Ecto neural progenitor cell (in vitro differentiated cells): ENCODE measurements around the gene PAK2.
"Not testable (repeated sequence)": the region's sequence is repeated elsewhere in the genome, so short reads cannot be mapped to it uniquely, and the experiment has no call there.

ENCODE experiments used
- DNase-seq: peaks from one replicate; pipeline ENCODE4 v3.0.0-alpha.2; 2018; ENCODE audit warnings: low spot score

PAK2 gene

DNA sequence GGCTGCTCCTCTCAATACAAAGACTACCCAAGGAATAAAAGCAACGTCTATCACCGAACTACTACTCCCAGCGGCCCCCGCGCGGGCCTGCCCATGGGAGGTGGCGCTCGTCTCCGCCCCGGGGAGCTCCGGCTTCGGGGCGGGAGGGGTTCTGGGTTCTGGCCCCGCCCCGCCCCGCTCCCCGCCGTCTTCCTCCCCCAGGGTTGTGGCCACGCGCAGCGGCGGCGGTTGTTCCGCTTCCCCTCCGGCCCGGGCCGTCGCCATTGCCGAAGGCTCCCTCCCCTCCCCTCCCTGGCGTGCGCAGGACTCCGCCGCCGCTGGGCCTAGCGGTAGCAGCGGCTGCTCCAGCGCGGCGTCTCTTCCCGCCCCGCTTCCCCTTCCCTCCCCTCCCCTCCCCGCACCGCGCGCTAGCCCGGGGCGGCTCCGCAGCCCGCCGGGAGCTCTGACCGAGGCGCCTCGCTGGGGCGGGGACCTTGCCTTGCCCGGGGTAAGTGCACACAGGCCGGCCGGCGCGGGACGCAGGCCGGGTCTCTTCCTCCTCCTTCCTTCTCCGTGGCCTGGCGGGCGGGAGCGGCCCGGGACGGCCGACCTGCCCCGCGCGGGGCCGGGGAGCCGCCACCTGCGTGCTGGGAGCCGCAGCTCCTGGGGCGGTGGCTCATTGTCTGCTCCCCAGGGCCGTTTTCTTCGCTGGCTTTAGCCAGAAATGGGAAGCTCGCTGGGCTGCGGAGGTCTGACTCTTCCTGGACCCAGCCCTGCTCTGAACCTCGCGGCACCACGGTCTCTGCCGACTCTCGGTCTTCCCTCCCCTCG is at the start of gene PAK2:
Gene PAK2, plus strand, starts transcription at position 187 of the 810 bp plus-strand sequence. CDS start 42,790 bp downstream, outside the sequence.
- peak; percentile 91 for DNase-seq

DNA sequence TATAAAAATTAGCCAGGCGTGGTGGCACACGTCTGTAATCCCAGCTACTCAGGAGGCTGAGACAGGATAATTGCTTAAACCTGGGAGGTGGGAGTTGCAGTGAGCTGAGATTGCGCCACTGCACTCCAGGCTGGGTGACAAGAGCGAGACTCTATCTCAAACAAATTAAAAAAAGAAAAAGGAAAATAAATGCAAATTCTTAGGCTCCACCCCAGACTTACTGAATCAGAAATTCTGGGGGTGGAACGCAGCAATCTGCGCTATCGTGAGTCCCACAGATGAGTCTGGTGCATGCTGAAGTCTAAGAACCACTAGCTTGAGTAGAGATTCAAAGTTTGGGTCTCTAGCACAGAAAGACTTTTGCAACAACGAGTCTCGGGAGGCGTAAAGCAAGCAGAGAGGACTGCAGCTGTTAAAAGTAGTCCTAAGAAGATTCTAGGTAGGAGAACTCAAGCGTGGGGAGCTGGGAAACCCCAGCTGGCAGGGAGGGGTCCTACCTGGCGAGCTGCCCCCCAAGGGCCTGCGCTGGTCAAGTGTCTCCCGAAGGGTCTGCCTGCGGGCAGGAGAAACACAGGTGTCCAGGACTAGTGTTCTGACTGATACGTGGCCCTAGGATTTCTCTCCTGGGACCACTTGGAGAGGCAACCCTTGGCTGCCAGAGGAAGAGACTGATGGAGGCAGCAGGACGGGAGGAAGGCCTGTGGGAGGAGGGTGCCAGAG is 49.6 kb upstream of the PAK2 start:
- DNase-seq = no peak

GRCh38 chr3:196691386-196691785 is 48.3 kb upstream of the PAK2 start:
- no peak for DNase-seq

- no peak for DNase-seq
These were observed 45.4 kb upstream of the PAK2 start for GRCh38 chr3:196694202-196694638.

GRCh38 chr3:196694941-196695848 is 44.5 kb upstream of the PAK2 start:
- DNase-seq = no peak

GRCh38 chr3:196695849-196696226 is 43.8 kb upstream of the PAK2 start:
- no peak for DNase-seq

DNA sequence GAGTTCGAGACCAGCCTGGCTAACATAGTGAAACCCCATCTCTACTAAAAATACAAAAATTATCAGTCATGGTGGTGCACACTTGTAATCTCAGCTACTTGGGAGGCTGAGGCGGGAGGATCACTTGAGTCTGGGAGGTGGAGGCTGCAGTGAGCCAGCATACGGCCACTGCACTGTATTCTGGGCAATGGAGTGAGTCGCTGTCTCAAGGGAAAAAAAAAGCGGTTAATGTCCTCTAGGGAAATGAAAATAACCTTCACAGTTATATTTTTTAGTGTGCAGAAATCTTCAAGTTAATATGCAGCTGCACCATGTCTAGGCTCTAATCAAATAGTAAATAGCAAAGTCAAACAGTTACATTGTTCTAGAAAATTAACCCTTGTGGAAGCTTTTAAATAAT is 42.4 kb upstream of the PAK2 start:
- DNase-seq = no peak

- no peak for DNase-seq
These were observed 39.9 kb upstream of the PAK2 start for GRCh38 chr3:196699749-196700148.

GRCh38 chr3:196700801-196701200 is 38.9 kb upstream of the PAK2 start:
- DNase-seq = no peak

DNA sequence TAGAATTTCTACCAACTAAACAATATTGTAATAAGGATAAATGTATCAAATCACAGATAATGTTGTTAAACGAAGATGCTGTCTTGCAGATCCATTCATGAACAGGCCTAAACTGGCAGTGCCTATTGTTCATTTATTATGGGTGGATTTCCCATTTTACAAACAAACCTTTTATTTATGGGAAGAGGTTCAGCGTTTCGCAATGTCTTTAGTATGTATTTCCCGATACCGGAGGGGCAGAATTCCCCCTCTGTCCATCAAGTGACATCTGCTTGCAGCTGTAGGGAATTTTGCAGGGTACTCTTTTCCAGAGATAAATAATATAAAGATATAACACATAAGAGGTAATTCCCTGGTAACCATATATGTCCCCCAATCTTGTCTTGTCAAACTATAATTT is 33.3 kb upstream of the PAK2 start:
- DNase-seq = no peak

DNA sequence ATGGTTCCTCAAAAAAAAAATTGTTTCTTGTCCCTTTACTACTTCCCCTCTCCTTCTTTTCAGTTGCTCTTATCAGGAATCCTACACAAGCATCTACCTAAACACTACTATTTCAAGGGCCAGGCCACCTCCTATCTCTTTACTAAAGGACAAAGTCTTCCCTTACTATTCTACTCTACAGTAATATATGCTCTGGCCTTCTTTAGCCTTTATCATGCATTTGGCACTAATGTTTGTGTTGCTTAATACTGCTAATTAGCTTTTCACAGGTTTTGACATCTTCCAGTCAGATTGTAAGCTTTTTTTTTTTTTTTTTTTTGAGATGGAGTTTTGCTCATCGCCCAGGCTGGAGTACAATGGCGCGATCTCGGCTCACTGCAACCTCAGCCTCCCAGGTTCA is 32.9 kb upstream of the PAK2 start:
- DNase-seq = no peak

DNA sequence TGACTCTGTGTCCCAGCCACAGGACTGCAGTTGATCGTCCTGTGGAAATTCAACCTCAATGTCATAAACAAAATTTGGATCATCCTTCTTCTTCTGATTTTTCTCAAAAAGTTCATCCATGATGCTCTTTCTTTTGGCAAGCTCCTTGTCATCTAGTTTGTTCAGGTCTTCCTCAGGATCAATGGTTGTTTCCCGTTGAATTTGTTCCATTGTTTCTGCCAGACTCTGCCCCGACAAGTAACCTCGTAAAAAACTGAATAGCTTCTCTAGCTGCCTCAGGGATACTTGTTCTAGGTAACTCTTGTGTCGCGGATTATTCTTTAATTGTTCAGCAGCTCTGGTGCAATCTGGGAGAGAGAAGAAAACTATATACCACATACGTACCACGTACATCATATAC is 32.1 kb upstream of the PAK2 start:
- no peak for DNase-seq

DNA sequence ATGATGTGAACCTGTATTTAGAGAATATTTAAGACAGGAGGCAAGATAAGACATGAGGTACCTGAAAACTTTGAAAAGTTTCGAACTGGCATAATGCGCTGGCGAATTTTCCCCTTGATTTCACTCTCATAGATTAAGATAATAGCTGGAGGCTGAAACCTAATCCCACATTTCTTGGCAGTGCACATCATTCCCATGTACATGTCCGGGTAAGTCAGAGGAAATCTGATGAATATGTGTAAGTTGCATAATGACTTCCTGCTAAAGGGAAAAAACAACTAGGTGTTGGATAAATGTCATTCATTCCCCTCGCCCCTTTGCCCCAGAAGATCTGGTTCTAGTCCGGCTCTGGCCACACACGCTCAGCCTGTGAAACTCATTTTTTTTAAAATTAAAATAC is 31.2 kb upstream of the PAK2 start:
- DNase-seq = no peak

- peak; percentile 91 for DNase-seq
These were observed 27.7 kb upstream of the PAK2 start, which contains the start of the genes CEP19 and PIGX for GRCh38 chr3:196711838-196712513. TSS of gene CEP19 (minus strand) at chr3:196712250. CDS start at chr3:196708657, 3,593 bp downstream. TSS of gene PIGX (plus strand) at chr3:196712377.

GRCh38 chr3:196712514-196713413 is 26.9 kb upstream of the PAK2 start:
- DNase-seq = no peak

DNA sequence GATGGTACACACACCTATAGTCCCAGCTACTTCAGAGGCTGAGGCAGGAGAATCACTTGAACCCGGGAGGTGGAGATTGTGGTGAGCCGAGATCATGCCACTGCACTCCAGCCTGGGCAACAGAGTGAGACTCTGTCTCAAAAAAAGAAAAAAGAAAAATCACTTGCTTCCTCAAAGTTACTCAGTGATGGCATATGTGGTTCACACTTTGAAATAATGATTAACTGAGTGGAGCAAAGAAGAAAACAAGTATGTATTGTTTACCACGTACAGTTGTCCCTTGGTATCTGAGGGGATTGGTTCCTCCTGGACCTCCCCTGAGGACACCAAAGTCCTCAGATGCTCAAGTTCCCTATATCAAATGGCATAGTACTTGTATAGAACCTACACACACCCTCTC is 22.5 kb upstream of the PAK2 start:
- not testable (repeated sequence) for DNase-seq

DNA sequence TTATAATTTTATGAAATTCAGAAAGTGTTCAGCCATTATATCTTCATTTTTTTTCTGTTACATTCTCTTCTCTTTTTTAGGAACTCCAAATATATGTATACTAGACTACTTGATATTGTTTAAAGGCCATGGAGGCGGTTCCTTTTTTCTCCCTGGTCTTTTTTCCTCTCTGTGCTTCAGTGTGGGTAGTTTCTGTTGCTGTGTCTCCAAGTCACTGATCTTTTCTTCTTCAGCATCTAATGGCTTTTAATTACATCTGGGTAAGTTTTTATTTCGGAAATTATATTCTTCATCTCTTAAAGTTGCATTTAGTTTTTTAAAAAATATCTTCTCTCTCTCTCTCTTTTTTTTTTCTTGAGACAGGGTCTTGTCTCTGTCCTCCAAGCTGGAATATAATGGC is 18.6 kb upstream of the PAK2 start:
- no peak for DNase-seq

- DNase-seq = no peak
These were observed 12.6 kb upstream of the PAK2 start for GRCh38 chr3:196726788-196727675.

DNA sequence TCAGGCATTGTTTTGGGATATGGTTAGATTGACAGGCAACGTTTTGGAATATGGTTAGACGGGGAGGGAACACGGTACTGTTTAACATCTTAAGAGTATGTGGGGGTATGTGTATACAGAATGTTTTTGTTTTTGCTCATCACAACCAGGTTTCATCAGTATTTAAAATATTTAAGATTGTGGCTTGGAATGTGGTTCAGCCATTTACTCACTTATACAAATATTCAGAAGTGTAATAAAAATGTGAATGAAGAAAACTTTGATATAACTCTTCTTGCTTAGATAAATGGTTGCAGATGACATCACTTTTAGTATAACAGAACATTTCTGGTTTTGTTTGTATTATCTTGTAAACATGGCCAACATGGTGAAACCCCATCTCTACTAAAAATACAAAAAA is 3.9 kb upstream of the PAK2 start:
- no peak for DNase-seq
